GM23338 (cell line): ENCODE measurements around the gene NTM. TPM values are rescaled to one million over a fixed set of nuclear protein-coding genes. Genes with fewer than 3 reads are reported as not detected.

ENCODE experiments used
- ATAC-seq: fragments of 200-7000 bp; cut with Tn5 transposase; 3 replicates; pipeline ENCODE4 v1.9.1; 2020
- DNase-seq: peaks from one replicate; pipeline ENCODE4 v3.0.0-alpha.2; 2015; ENCODE audit warnings: low spot score
- H2AFZ ChIP-seq: fragments of 200-600 bp; sonication (generic); 2 replicates; pipeline ENCODE4 v1.8.0; 2016; ENCODE audit warnings: antibody characterized with exemption, mild to moderate bottlenecking, moderate library complexity
- H3F3A ChIP-seq: fragments of 200-600 bp; sonication (generic); replicated peaks from 2 replicates; pipeline ENCODE4 v1.8.0; 2017; ENCODE audit warnings: antibody characterized with exemption, mixed run types, low read depth
- H3K27ac ChIP-seq: fragments of 200-600 bp; sonication (generic); 2 replicates; pipeline ENCODE4 v1.6.1; 2016; ENCODE audit warnings: low read depth
- H3K27me3 ChIP-seq: fragments of 200-600 bp; sonication (generic); 2 replicates; pipeline ENCODE4 v1.8.0; 2016; ENCODE audit warnings: mild to moderate bottlenecking, mixed run types, moderate library complexity; ENCODE audit not compliant: insufficient read depth
- H3K36me3 ChIP-seq: fragments of 200-600 bp; sonication (generic); 2 replicates; pipeline ENCODE4 v1.8.0; 2016; ENCODE audit warnings: mild to moderate bottlenecking; ENCODE audit not compliant: insufficient read depth
- H3K4me1 ChIP-seq: fragments of 200-600 bp; sonication (generic); 2 replicates; pipeline ENCODE4 v1.8.0; 2016; ENCODE audit warnings: mild to moderate bottlenecking, moderate library complexity; ENCODE audit not compliant: insufficient read depth
- H3K4me2 ChIP-seq: fragments of 200-600 bp; sonication (generic); 2 replicates; pipeline ENCODE4 v1.7.1; 2017; ENCODE audit warnings: mixed run types
- H3K4me3 ChIP-seq: fragments of 200-600 bp; sonication (generic); 2 replicates; pipeline ENCODE4 v1.6.1; 2016; ENCODE audit warnings: mixed run types
- H3K79me2 ChIP-seq: fragments of 200-600 bp; sonication (generic); replicated peaks from 2 replicates; pipeline ENCODE4 v1.8.0; 2017; ENCODE audit warnings: mild to moderate bottlenecking; ENCODE audit not compliant: insufficient read depth
- H3K9me2 ChIP-seq: fragments of 200-600 bp; sonication (generic); 2 replicates; pipeline ENCODE4 v1.8.0; 2017; ENCODE audit not compliant: insufficient read depth
- H4K20me1 ChIP-seq: fragments of 200-600 bp; sonication (generic); replicated peaks from 2 replicates; pipeline ENCODE4 v1.8.0; 2017; ENCODE audit warnings: mild to moderate bottlenecking; ENCODE audit not compliant: insufficient read depth
- H3K27ac Mint-ChIP-seq: 2 replicates; pipeline ENCODE4 v1.8.0; 2020; ENCODE audit warnings: inconsistent platforms, mild to moderate bottlenecking, moderate library complexity, mixed read lengths
- H3K27me3 Mint-ChIP-seq: 3 replicates; pipeline ENCODE4 v1.8.0; 2022; ENCODE audit warnings: low read depth, mild to moderate bottlenecking, moderate library complexity, mixed read lengths, inconsistent platforms; ENCODE audit not compliant: insufficient read depth, poor library complexity
- H3K36me3 Mint-ChIP-seq: 3 replicates; pipeline ENCODE4 v1.8.0; 2021; ENCODE audit warnings: low read depth, mild to moderate bottlenecking, inconsistent platforms, moderate library complexity, mixed read lengths
- H3K4me1 Mint-ChIP-seq: 3 replicates; pipeline ENCODE4 v1.8.0; 2020; ENCODE audit warnings: mild to moderate bottlenecking, inconsistent platforms, mixed read lengths
- H3K4me3 Mint-ChIP-seq: 3 replicates; pipeline ENCODE4 v1.8.0; 2021; ENCODE audit warnings: moderate library complexity, mild to moderate bottlenecking, inconsistent platforms, mixed read lengths
- H3K9me3 Mint-ChIP-seq: 3 replicates; pipeline ENCODE4 v1.8.0; 2020; ENCODE audit warnings: moderate library complexity, mild to moderate bottlenecking, inconsistent platforms, mixed read lengths
- CREB1 ChIP-seq: fragments of 250-450 bp; sonication (Bioruptor Pico); IDR thresholded peaks from 2 replicates; pipeline ENCODE4 v1.5.0; 2020; ENCODE audit warnings: low read depth, mild to moderate bottlenecking, moderate library complexity
- CTCF ChIP-seq, 2 experiments: fragments of 200-600 bp in 1 of 2; sonication (generic) in 1 of 2; conservative IDR thresholded peaks; 2 replicates each; pipeline versions ENCODE4 v1.5.1 to v1.6.1; 2016 to 2017; ENCODE audit warnings: antibody characterized with exemption in 2 of 2, low read depth in 2 of 2, mild to moderate bottlenecking in 2 of 2, moderate library complexity in 1 of 2
- ETS1 ChIP-seq: IDR thresholded peaks from 2 replicates; pipeline ENCODE4 v1.6.1; 2016; ENCODE audit warnings: antibody characterized with exemption
- EZH2 ChIP-seq: fragments of 200-600 bp; sonication (generic); IDR thresholded peaks from one replicate; pipeline ENCODE4 v1.8.0; 2017; ENCODE audit warnings: antibody characterized with exemption, mild to moderate bottlenecking, low read depth; ENCODE audit not compliant: unreplicated experiment
- EZH2phosphoT487 ChIP-seq: fragments of 200-600 bp; sonication (generic); IDR thresholded peaks from one replicate; pipeline ENCODE4 v1.8.1; 2018; ENCODE audit warnings: antibody characterized with exemption; ENCODE audit not compliant: unreplicated experiment
- JUNB ChIP-seq: IDR thresholded peaks from one replicate; pipeline ENCODE4 v1.6.1; 2016; ENCODE audit warnings: antibody characterized with exemption; ENCODE audit not compliant: unreplicated experiment
- POLR2AphosphoS5 ChIP-seq: IDR thresholded peaks from 2 replicates; pipeline ENCODE4 v1.6.1; 2016; ENCODE audit warnings: antibody characterized with exemption, low read depth
- REST ChIP-seq: IDR thresholded peaks from one replicate; pipeline ENCODE4 v1.6.1; 2018; ENCODE audit warnings: antibody characterized with exemption; ENCODE audit not compliant: unreplicated experiment
- STAT1 ChIP-seq: IDR thresholded peaks from one replicate; pipeline ENCODE4 v1.6.1; 2016; ENCODE audit warnings: antibody characterized with exemption; ENCODE audit not compliant: unreplicated experiment
- ZNF114 ChIP-seq: fragments of 250-450 bp; sonication (Bioruptor Pico); IDR thresholded peaks from 2 replicates; pipeline ENCODE4 v1.5.0; 2020; ENCODE audit warnings: mild to moderate bottlenecking, moderate library complexity
- ZNF331 ChIP-seq: fragments of 250-450 bp; sonication (Bioruptor Pico); IDR thresholded peaks from 2 replicates; pipeline ENCODE4 v1.5.0; 2020; ENCODE audit warnings: low read depth, mild to moderate bottlenecking, moderate library complexity
- polyA plus RNA-seq: library from polyadenylated mRNA; unstranded; fragments of >200 nt; fragmentation: Nextera tagmentation; extraction: Ambion mirVana; gene quantifications from 2 replicates; pipeline ENCODE4 v1.2.1, GENCODE V29; 2016
- total RNA-seq: library from RNA; depleted of rRNA; stranded (reverse); fragments of >200 nt; shearing (Covaris generic); gene quantifications from 2 replicates; pipeline ENCODE4 v1.2.3, GENCODE V29; 2014

The NTM gene
- total and polyA plus RNA-seq, 2 experiments from 2014 or later: 10.6 to 14.6 TPM

- H2AFZ ChIP-seq: no peak overlapping the region
- Mint-ChIP-seq H3K4me1 (peaks cover 10% of the 10 kb centered on the region; the same call in 2 of the 3 replicates), H3K27me3 (no peaks in the 10 kb centered on the region), H3K9me3 (no peaks in the 10 kb centered on the region), H3K4me3 (no peak overlapping the region), H3K27ac (no peak overlapping the region), H3K36me3 (no peaks in the 10 kb centered on the region)
- H3K36me3 ChIP-seq: no peaks in the 10 kb centered on the region
- H3K27me3 ChIP-seq: no peaks in the 10 kb centered on the region
- no peak overlapping the region for H3K4me2 ChIP-seq
- peaks cover 5% of the 10 kb centered on the region; the same call in 1 of the 2 replicates for H3K4me1 ChIP-seq
- DNase-seq (no peak), ATAC-seq (no peak)
- H4K20me1 ChIP-seq: no peaks in the 10 kb centered on the region; the same call in 1 of the 2 replicates
- no peaks in the 10 kb centered on the region for H3F3A ChIP-seq
- H3K79me2 ChIP-seq: no peaks in the 10 kb centered on the region
- no peaks in the 10 kb centered on the region for H3K9me2 ChIP-seq
- H3K27ac ChIP-seq: no peak overlapping the region
- TF ChIP-seq ZNF331 (CRISPR knock-in tag) (no peak), JUNB (no peak), EZH2 (no peak), POLR2AphosphoS5 (no peak)
- no peak overlapping the region for H3K4me3 ChIP-seq
Observed at GRCh38 chr11:131773626-131774025, 403.2 kb downstream of the NTM start.

GRCh38 chr11:131776211-131776610 lies 405.8 kb downstream of the NTM start:
- H3K4me1 Mint-ChIP-seq: no peaks in the 10 kb centered on the region
- H3K27ac Mint-ChIP-seq: no peak overlapping the region
- Histone ChIP-seq H3K4me2 (no peak overlapping the region), H3K79me2 (no peaks in the 10 kb centered on the region), H3K27ac (no peak overlapping the region), H3K4me3 (no peak overlapping the region), H3F3A (no peaks in the 10 kb centered on the region), H3K9me2 (no peaks in the 10 kb centered on the region), H4K20me1 (no peaks in the 10 kb centered on the region; the same call in 1 of the 2 replicates), H3K27me3 (no peaks in the 10 kb centered on the region), H3K4me1 (no peaks in the 10 kb centered on the region), H3K36me3 (no peaks in the 10 kb centered on the region), H2AFZ (no peak overlapping the region)
- TF ChIP-seq CREB1 (CRISPR knock-in tag) (no peak), ETS1 (no peak), EZH2phosphoT487 (no peak), JUNB (no peak), REST (no peak), ZNF114 (CRISPR knock-in tag) (no peak), CTCF (conservative IDR thresholded peaks at IDR 0.05; ENCODE audit: low read depth in 2 of 2) (no peak), ZNF331 (CRISPR knock-in tag) (no peak), POLR2AphosphoS5 (no peak), EZH2 (no peak), STAT1 (no peak)
- H3K27me3 Mint-ChIP-seq: no peaks in the 10 kb centered on the region
- no peaks in the 10 kb centered on the region for H3K36me3 Mint-ChIP-seq
- ATAC-seq (no peak), DNase-seq (no peak)
- no peaks in the 10 kb centered on the region for H3K9me3 Mint-ChIP-seq
- no peak overlapping the region for H3K4me3 Mint-ChIP-seq
